Liver (tissue), 9 donors: ENCODE results near the gene AFTPH. TPM values are rescaled to one million over a fixed set of nuclear protein-coding genes. Genes with fewer than 3 reads are reported as not detected.

Source experiments
- DNase-seq: peaks from one replicate; pipeline ENCODE4 v3.0.0-alpha.2; 2017; ENCODE audit warnings: low spot score
- H3K27ac ChIP-seq, 2 donors: one replicate each; pipeline ENCODE4 v1.7.0; 2013; ENCODE audit warnings: inconsistent platforms in 2 of 2, low read length in 2 of 2, control low read depth in 1 of 2, low read depth in 1 of 2, mild to moderate bottlenecking in 1 of 2
- H3K27me3 ChIP-seq, 4 donors: one replicate each; pipeline versions ENCODE4 v1.6.1 to v1.7.0; 2013; ENCODE audit warnings: low read length in 3 of 4, inconsistent platforms in 1 of 4, mild to moderate bottlenecking in 1 of 4, moderate library complexity in 1 of 4; ENCODE audit not compliant: control insufficient read depth in 4 of 4, insufficient read depth in 4 of 4
- H3K36me3 ChIP-seq, 4 donors: one replicate each; pipeline versions ENCODE4 v1.6.1 to v1.7.0; 2013; ENCODE audit warnings: low read length in 3 of 4, mild to moderate bottlenecking in 3 of 4, low read depth in 1 of 4, moderate library complexity in 1 of 4; ENCODE audit not compliant: control insufficient read depth in 4 of 4, insufficient read depth in 3 of 4
- H3K4me1 ChIP-seq, 4 donors: one replicate each; pipeline versions ENCODE4 v1.6.1 to v1.7.0; 2013; ENCODE audit warnings: low read length in 3 of 4, mild to moderate bottlenecking in 3 of 4, moderate library complexity in 1 of 4; ENCODE audit not compliant: control insufficient read depth in 4 of 4, insufficient read depth in 4 of 4
- H3K4me3 ChIP-seq, 3 donors: one replicate each; pipeline versions ENCODE4 v1.6.1 to v1.7.0; 2013; ENCODE audit warnings: low read length in 3 of 3, control low read depth in 1 of 3, low read depth in 1 of 3, mild to moderate bottlenecking in 1 of 3
- H3K9ac ChIP-seq, 2 donors: one replicate each; pipeline ENCODE4 v1.7.0; 2013; ENCODE audit warnings: low read length in 2 of 2, mild to moderate bottlenecking in 2 of 2, moderate library complexity in 2 of 2, control low read depth in 1 of 2, low read depth in 1 of 2
- H3K9me3 ChIP-seq, 4 donors: one replicate each; pipeline versions ENCODE4 v1.6.1 to v1.7.0; 2013; ENCODE audit warnings: low read length in 3 of 4; ENCODE audit not compliant: control insufficient read depth in 4 of 4
- ATF3 ChIP-seq: IDR thresholded peaks from 2 replicates; pipeline ENCODE4 v1.6.1; 2016; ENCODE audit warnings: antibody characterized with exemption
- CTCF ChIP-seq: fragments of 150-350 bp; IDR thresholded peaks from 2 replicates; pipeline ENCODE4 v1.5.1; 2017; ENCODE audit warnings: improper control_type of control experiment, low read depth, low read length; ENCODE audit not compliant: missing input control
- EGR1 ChIP-seq, 2 donors: IDR thresholded peaks; 2 replicates each; pipeline ENCODE4 v1.6.1; 2016 to 2018; ENCODE audit warnings: antibody characterized with exemption in 2 of 2, low read depth in 2 of 2
- FOXA1 ChIP-seq: IDR thresholded peaks from 2 replicates; pipeline ENCODE4 v1.6.1; 2016; ENCODE audit warnings: antibody characterized with exemption
- FOXA2 ChIP-seq: IDR thresholded peaks from 2 replicates; pipeline ENCODE4 v1.6.1; 2016; ENCODE audit warnings: antibody characterized with exemption
- GABPA ChIP-seq, 2 donors: IDR thresholded peaks in 1 of 2; conservative IDR thresholded peaks in 1 of 2; 2 replicates each; pipeline ENCODE4 v1.6.1; 2016; ENCODE audit warnings: antibody characterized with exemption in 2 of 2, mild to moderate bottlenecking in 1 of 2, moderate library complexity in 1 of 2
- HNF4A ChIP-seq, 2 donors: conservative IDR thresholded peaks; 2 replicates each; pipeline ENCODE4 v1.6.1; 2016; ENCODE audit warnings: antibody characterized with exemption in 2 of 2, mild to moderate bottlenecking in 2 of 2
- HNF4G ChIP-seq: IDR thresholded peaks from 2 replicates; pipeline ENCODE4 v1.6.1; 2016; ENCODE audit warnings: antibody characterized with exemption
- JUND ChIP-seq, 2 donors: IDR thresholded peaks; 2 replicates each; pipeline ENCODE4 v1.6.1; 2016; ENCODE audit warnings: antibody characterized with exemption in 2 of 2
- MAX ChIP-seq: IDR thresholded peaks from 2 replicates; pipeline ENCODE4 v1.6.1; 2016; ENCODE audit warnings: antibody characterized with exemption
- NR2F2 ChIP-seq: IDR thresholded peaks from 2 replicates; pipeline ENCODE4 v1.6.1; 2016; ENCODE audit warnings: antibody characterized with exemption
- RAD21 ChIP-seq, 2 donors: IDR thresholded peaks; 2 replicates each; pipeline ENCODE4 v1.6.1; 2016; ENCODE audit warnings: antibody characterized with exemption in 2 of 2, mild to moderate bottlenecking in 2 of 2
- REST ChIP-seq: IDR thresholded peaks from 2 replicates; pipeline ENCODE4 v1.6.1; 2016; ENCODE audit warnings: antibody characterized with exemption, mild to moderate bottlenecking
- RXRA ChIP-seq, 2 donors: IDR thresholded peaks; 2 replicates each; pipeline ENCODE4 v1.6.1; 2017 to 2018; ENCODE audit warnings: antibody characterized with exemption in 2 of 2, mild to moderate bottlenecking in 1 of 2
- SP1 ChIP-seq: IDR thresholded peaks from 2 replicates; pipeline ENCODE4 v1.6.1; 2018; ENCODE audit warnings: antibody characterized with exemption, mild to moderate bottlenecking
- TAF1 ChIP-seq: conservative IDR thresholded peaks from 2 replicates; pipeline ENCODE4 v1.6.1; 2016; ENCODE audit warnings: antibody characterized with exemption, mild to moderate bottlenecking
- YY1 ChIP-seq: IDR thresholded peaks from 2 replicates; pipeline ENCODE4 v1.6.1; 2016; ENCODE audit warnings: antibody characterized with exemption, mild to moderate bottlenecking
- ZBTB33 ChIP-seq: IDR thresholded peaks from 2 replicates; pipeline ENCODE4 v1.6.1; 2016; ENCODE audit warnings: antibody characterized with exemption
- WGBS: extraction: QIAGEN DNeasy Blood & Tissue Kit; methylation state at CpG from one replicate; pipeline ENCODE4 v1.1.7; 2013; 5-methylcytosine and 5-hydroxymethylcytosine counted together
- polyA plus RNA-seq, 2 donors: library from polyadenylated mRNA; stranded (reverse) in 1 of 2; unstranded in 1 of 2; fragments of 200-250 nt in 1 of 2; fragments of >200 nt in 1 of 2; fragmentation: Nextera tagmentation in 1 of 2; extraction: Ambion mirVana in 1 of 2; gene quantifications; one replicate each; pipeline versions ENCODE4 v1.2.1 to v1.2.3, GENCODE V29; 2013 to 2015
- total RNA-seq, 2 donors: library from RNA; depleted of rRNA; stranded (reverse); fragments of >200 nt; gene quantifications; one replicate each; pipeline ENCODE4 v1.2.3, GENCODE V29; 2014
- donor health status: healthy.
- donor health status: healthy.
- donor health status: healthy.
- donor health status: healthy.
- donor health status: healthy.

The AFTPH gene
- total and polyA plus RNA-seq, 4 donors, result 10.5 to 27.9 (median 20.6) TPM

GRCh38 chr2:64563436-64563938 is 39.4 kb downstream of the AFTPH start:
- TF ChIP-seq HNF4G, result no peak
- no peak for TF ChIP-seq REST
- no peak for TF ChIP-seq FOXA1
- TF ChIP-seq RAD21 (IDR thresholded peaks at IDR 0.05), result no peak
- no peak for TF ChIP-seq JUND (IDR thresholded peaks at IDR 0.05)
- TF ChIP-seq HNF4A (conservative IDR thresholded peaks at IDR 0.05), result no peak
- TF ChIP-seq RXRA (IDR thresholded peaks at IDR 0.05), result no peak
- TF ChIP-seq NR2F2, result no peak
- TF ChIP-seq ZBTB33, result no peak
- no peak for TF ChIP-seq ATF3
- TF ChIP-seq CTCF, result no peak
- TF ChIP-seq MAX, result no peak
- no peak for TF ChIP-seq GABPA (IDR thresholded peaks at IDR 0.05 in 1 of 2, conservative IDR thresholded peaks at IDR 0.05 in 1 of 2)
- no peak for TF ChIP-seq SP1
- no peak for TF ChIP-seq TAF1
- no peak for TF ChIP-seq FOXA2
- TF ChIP-seq EGR1 (IDR thresholded peaks at IDR 0.05; ENCODE audit: low read depth in 2 of 2), result no peak
- TF ChIP-seq YY1, result no peak
- Histone ChIP-seq H3K4me3 (no peak overlapping the region), H3K36me3 (no peaks in the 10 kb centered on the region), H3K4me1 (peaks cover 0 to 8% (median 6%) of the 10 kb centered on the region in 4 donors), H3K9ac (no peak overlapping the region), H3K9me3 (no peaks in the 10 kb centered on the region), H3K27me3 (no peaks in the 10 kb centered on the region), H3K27ac (no peak overlapping the region)
- WGBS, result 89% methylated on average over 6 of the region's 6 CpGs
- DNase-seq, result no peak
